Gastrocnemius medialis (tissue), 4 donors: ENCODE data around the gene RAB11B.
"Not testable (repeated sequence)": the region's sequence is repeated elsewhere in the genome, so short reads cannot be mapped to it uniquely, and the experiment has no call there.

Experiments used
- CTCF ChIP-seq, 5 experiments: fragments of 450-650 bp in 3 of 5; fragments of 200-600 bp in 2 of 5; sonication (generic) in 2 of 5; IDR thresholded peaks in 4 of 5; conservative IDR thresholded peaks in 1 of 5; 1 replicate in 4 of 5; 2 replicates in 1 of 5; pipeline ENCODE4 v1.5.1; 2016 to 2019; ENCODE audit warnings: antibody characterized with exemption in 5 of 5, mild to moderate bottlenecking in 3 of 5, moderate library complexity in 3 of 5
- POLR2A ChIP-seq, 2 donors: fragments of 450-650 bp; IDR thresholded peaks; one replicate each; pipeline ENCODE4 v1.6.1; 2017; ENCODE audit warnings: antibody characterized with exemption in 2 of 2, mild to moderate bottlenecking in 2 of 2, moderate library complexity in 2 of 2

DNA sequence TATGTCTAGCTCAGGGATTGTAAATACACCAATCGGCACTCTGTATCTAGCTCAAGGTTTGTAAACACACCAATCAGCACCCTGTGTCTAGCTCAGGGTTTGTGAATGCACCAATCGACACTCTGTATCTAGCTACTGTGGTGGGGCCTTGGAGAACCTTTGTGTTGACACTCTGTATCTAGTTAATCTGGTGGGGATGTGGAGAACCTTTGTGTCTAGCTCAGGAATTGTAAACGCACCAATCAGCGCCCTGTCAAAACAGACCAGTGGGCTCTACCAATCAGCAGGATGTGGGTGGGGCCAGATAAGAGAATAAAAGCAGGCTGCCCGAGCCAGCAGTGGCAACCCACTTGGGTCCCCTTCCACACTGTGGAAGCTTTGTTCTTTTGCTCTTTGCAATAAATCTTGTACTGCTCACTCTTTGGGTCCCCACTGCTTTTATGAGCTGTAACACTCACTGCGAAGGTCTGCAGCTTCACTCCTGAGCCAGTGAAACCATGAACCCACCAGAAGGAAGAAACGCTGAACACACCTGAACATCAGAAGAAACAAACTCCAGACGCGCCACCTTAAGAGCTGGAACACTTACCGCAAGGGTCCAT, 13.7 kb upstream of the RAB11B start:
- TF ChIP-seq CTCF (IDR thresholded peaks at IDR 0.05 in 4 of 5, conservative IDR thresholded peaks at IDR 0.05 in 1 of 5); POLR2A (IDR thresholded peaks at IDR 0.05): not testable (repeated sequence)
